Tibial artery (tissue), 4 donors: ENCODE measurements around the gene PRRT1B.

Experiments used
- DNase-seq, 2 donors: peaks; one replicate each; pipeline ENCODE4 v3.0.0-alpha.2; 2019
- H3K27ac ChIP-seq, 2 donors: fragments of 200-600 bp; sonication (generic) in 1 of 2; 1 replicate in 1 of 2; 2 replicates in 1 of 2; pipeline ENCODE4 v1.5.1; 2018 to 2019; ENCODE audit warnings: mild to moderate bottlenecking in 1 of 2
- H3K27me3 ChIP-seq, 2 donors: fragments of 200-600 bp; sonication (generic) in 1 of 2; one replicate each; pipeline versions ENCODE4 v1.5.1 to v1.6.0; 2016 to 2019
- H3K36me3 ChIP-seq, 3 donors: fragments of 200-600 bp; sonication (generic) in 2 of 3; one replicate each; pipeline ENCODE4 v1.5.1; 2016 to 2019; ENCODE audit warnings: mild to moderate bottlenecking in 2 of 3
- H3K4me1 ChIP-seq, 4 donors: fragments of 200-600 bp; sonication (generic) in 2 of 4; 1 replicate in 3 of 4; 2 replicates in 1 of 4; pipeline ENCODE4 v1.5.1; 2016 to 2019
- H3K4me3 ChIP-seq, 2 donors: fragments of 200-600 bp; sonication (generic) in 1 of 2; 1 replicate in 1 of 2; 2 replicates in 1 of 2; pipeline ENCODE4 v1.5.1; 2018 to 2019; ENCODE audit warnings: mild to moderate bottlenecking in 2 of 2
- H3K9me3 ChIP-seq, 3 donors: fragments of 200-600 bp; sonication (generic) in 1 of 3; one replicate each; pipeline ENCODE4 v1.5.1; 2016 to 2019
- intact Hi-C: fragments of 100-400 bp; cut with DNase I; formaldehyde crosslinking; loops from one replicate; pipeline ENCODE4 v1.15.0; 2023; ENCODE audit warnings: low total_unique reads
- TF ChIP-seq, protein P1 (sequence below), 2 experiments: fragments of 200-600 bp in 1 of 2; fragments of 450-650 bp in 1 of 2; IDR thresholded peaks; one replicate each; pipeline ENCODE4 v1.5.1; 2017 to 2019; ENCODE audit warnings: antibody characterized with exemption in 2 of 2, mild to moderate bottlenecking in 1 of 2, moderate library complexity in 1 of 2

Gene PRRT1B

DNA sequence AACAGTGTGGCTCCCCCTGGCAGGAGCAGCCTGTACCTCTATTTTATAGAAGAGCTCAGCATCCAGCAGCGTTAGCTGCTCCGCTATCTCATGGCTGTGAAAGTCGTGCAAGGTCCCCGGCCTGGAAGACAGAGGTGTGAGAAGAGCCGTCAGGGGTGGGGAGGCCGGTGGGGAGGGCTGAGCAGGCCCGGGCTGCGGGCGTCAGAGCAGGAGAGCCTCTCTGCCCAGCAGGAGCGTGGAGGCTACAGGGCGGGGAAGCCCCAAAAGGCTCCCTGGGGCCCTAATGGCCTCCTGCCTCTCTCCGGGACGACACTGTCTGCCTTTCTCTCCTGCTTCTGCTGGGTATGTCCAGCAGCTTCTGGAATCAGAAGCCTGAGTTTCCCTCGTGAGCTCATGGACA, 42.6 kb downstream of the PRRT1B start:
- intact Hi-C loops: no loop called here
- peaks cover 54 to 86% (median 69%) of the 10 kb centered on the region in 3 donors for H3K36me3 ChIP-seq
- no peak overlapping the region for H3K4me3 ChIP-seq
- peaks cover 0 to 10% (median 0%) of the 10 kb centered on the region in 4 donors for H3K4me1 ChIP-seq
- H3K27ac ChIP-seq: no peak overlapping the region
- DNase-seq: no peak
- no peaks in the 10 kb centered on the region for H3K9me3 ChIP-seq
- TF ChIP-seq, protein P1, sequence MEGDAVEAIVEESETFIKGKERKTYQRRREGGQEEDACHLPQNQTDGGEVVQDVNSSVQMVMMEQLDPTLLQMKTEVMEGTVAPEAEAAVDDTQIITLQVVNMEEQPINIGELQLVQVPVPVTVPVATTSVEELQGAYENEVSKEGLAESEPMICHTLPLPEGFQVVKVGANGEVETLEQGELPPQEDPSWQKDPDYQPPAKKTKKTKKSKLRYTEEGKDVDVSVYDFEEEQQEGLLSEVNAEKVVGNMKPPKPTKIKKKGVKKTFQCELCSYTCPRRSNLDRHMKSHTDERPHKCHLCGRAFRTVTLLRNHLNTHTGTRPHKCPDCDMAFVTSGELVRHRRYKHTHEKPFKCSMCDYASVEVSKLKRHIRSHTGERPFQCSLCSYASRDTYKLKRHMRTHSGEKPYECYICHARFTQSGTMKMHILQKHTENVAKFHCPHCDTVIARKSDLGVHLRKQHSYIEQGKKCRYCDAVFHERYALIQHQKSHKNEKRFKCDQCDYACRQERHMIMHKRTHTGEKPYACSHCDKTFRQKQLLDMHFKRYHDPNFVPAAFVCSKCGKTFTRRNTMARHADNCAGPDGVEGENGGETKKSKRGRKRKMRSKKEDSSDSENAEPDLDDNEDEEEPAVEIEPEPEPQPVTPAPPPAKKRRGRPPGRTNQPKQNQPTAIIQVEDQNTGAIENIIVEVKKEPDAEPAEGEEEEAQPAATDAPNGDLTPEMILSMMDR (IDR thresholded peaks at IDR 0.05): no peak
- H3K27me3 ChIP-seq: no peaks in the 10 kb centered on the region

DNA sequence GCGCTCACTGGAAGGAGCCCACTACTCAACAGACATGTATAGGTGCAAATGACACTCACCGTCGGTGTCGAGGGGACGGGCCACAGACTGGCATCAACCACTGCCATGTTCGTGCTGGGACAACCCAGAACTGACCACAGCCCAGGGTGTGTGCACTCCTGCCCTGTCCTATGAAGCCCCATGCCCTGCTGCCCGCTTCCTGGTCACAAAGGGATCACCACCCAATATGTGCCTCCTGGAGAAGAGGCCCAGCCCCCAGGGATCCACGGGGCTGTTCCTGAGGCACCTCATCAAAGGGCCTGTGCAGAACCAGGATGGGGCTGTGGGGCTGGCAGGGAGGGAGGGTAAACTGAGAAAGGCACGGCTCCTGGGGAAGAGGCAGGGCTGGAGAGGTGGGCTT, 43.1 kb downstream of the PRRT1B start:
- Histone ChIP-seq H3K27ac (no peak overlapping the region), H3K9me3 (no peaks in the 10 kb centered on the region), H3K36me3 (peaks cover 49 to 86% (median 67%) of the 10 kb centered on the region in 3 donors), H3K4me1 (peaks cover 0 to 10% (median 0%) of the 10 kb centered on the region in 4 donors), H3K4me3 (no peak overlapping the region), H3K27me3 (no peaks in the 10 kb centered on the region)
- TF ChIP-seq, protein P1 (IDR thresholded peaks at IDR 0.05): no peak
- intact Hi-C loops: no loop called here
- DNase-seq: no peak

DNA sequence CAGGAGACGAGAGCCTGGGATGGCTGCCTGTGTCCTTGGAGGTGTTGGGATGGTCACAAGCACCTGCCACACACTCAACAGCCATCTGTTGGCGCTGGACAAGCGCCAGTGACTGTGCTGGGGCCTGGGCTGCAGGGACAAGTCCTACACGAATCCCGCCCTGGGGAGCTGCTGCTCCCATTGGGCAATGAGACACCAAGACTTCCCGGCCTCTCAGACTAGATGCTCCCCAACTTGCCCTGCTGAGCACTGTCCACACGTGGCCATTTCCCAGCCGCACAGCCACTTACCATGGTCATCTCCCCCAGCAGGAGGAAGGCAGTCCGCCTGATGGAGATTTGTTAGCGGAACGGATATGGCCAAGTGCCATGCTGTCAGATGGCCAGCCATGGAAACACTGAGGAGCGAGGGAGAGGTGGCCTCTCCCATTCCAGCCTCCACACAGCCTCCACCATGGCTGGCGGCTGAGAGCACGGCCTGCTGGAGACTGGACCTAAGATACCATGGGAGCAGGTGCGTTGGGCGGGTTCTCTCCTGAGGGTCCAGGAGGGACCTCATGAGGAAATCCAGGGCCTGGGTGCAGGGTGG, 43.9 kb downstream of the PRRT1B start:
- peaks cover 42 to 86% (median 67%) of the 10 kb centered on the region in 3 donors for H3K36me3 ChIP-seq
- no peak overlapping the region for H3K4me3 ChIP-seq

DNA sequence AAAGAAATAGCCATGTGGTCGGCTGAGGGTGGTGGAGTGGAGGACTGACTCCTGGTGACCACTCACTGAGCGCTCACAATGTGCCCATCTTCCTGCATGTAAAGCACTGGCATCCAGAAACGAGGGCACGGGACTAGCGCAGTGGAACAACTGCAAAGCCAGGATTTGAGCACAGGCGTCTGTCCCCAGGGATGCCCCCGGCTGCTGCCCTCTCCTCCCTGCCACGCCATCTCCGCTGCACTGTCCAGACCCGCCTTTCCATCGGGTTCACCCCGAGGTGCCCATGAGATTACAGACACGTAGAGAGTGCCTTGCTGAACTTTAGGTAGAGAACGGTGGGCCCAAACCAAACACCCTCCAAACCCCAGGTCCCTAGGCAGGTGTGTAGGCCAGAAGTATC, 44.7 kb downstream of the PRRT1B start:
- Histone ChIP-seq H3K27me3 (no peaks in the 10 kb centered on the region), H3K27ac (no peak overlapping the region), H3K4me1 (peaks cover 0 to 10% (median 0%) of the 10 kb centered on the region in 4 donors), H3K36me3 (peaks cover 42 to 86% (median 67%) of the 10 kb centered on the region in 3 donors), H3K4me3 (no peak overlapping the region), H3K9me3 (no peaks in the 10 kb centered on the region)
- no peak for DNase-seq
- TF ChIP-seq, protein P1 (IDR thresholded peaks at IDR 0.05): no peak
- intact Hi-C loops: loop anchor here (10.0 kb wide), 1 partner anchor 55 kb away; no protein-coding TSS in a partner anchor

More for the DNA sequence above, 43.9 kb downstream of the PRRT1B start:
- Histone ChIP-seq H3K9me3 (no peaks in the 10 kb centered on the region), H3K27me3 (no peaks in the 10 kb centered on the region), H3K27ac (no peak overlapping the region), H3K4me1 (peaks cover 0 to 10% (median 0%) of the 10 kb centered on the region in 4 donors)
- intact Hi-C loops: no loop called here
- TF ChIP-seq, protein P1 (IDR thresholded peaks at IDR 0.05): no peak
- no peak for DNase-seq

DNA sequence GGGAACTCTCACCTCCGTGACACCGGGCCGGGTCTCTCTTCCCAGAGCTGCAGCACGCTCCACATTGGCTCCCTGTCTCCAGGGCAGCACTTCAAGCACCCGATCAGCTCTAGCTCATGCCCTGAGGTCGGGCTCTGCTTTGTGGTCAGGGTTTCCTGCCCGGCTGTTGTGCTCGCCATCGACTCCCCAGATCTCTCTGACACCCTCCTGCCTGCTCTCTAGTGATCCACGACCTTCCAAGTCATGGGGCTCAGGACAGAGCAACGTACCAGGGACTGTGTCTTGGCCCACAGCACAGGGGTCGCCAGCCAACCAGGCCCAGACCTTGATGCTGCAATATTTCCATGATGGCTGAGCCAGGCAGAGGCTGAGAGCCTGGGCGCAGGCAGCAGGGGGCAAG, 45.1 kb downstream of the PRRT1B start:
- peaks cover 41 to 86% (median 67%) of the 10 kb centered on the region in 3 donors for H3K36me3 ChIP-seq
- H3K27ac ChIP-seq: no peak overlapping the region
- peaks cover 0 to 10% (median 0%) of the 10 kb centered on the region in 4 donors for H3K4me1 ChIP-seq
- intact Hi-C loops: loop anchor here (10.0 kb wide), 1 partner anchor 54 kb away; no protein-coding TSS in a partner anchor
- H3K27me3 ChIP-seq: no peaks in the 10 kb centered on the region
- H3K4me3 ChIP-seq: no peak overlapping the region
- no peaks in the 10 kb centered on the region for H3K9me3 ChIP-seq
- TF ChIP-seq, protein P1 (IDR thresholded peaks at IDR 0.05): no peak
- no peak for DNase-seq
